ENCODE measurements around the gene WASF2.

Gene WASF2

DNA sequence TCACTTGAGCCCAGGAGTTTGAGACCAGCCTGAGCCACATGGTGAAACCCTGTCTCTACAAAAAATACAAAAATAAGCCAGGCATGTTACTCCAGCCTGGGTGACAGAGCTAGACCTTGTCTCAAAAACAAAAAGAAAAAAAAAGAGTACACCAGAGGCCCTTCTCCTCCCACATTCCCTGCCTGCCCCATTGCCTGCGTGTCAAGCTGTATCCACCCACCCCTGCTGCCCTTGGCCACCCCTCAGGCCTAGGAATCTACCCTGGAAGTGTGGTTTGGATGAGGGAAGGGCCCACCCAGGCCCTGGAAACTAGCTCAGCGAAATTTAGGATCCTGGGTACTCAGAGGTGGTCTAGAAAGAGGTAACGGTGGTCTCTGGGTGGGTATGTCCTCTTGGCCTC lies 25.7 kb upstream of the WASF2 start:
- no peak for DNase-seq (ENCODE audit: extremely low read depth, low read depth)
- TF ChIP-seq, protein P1, sequence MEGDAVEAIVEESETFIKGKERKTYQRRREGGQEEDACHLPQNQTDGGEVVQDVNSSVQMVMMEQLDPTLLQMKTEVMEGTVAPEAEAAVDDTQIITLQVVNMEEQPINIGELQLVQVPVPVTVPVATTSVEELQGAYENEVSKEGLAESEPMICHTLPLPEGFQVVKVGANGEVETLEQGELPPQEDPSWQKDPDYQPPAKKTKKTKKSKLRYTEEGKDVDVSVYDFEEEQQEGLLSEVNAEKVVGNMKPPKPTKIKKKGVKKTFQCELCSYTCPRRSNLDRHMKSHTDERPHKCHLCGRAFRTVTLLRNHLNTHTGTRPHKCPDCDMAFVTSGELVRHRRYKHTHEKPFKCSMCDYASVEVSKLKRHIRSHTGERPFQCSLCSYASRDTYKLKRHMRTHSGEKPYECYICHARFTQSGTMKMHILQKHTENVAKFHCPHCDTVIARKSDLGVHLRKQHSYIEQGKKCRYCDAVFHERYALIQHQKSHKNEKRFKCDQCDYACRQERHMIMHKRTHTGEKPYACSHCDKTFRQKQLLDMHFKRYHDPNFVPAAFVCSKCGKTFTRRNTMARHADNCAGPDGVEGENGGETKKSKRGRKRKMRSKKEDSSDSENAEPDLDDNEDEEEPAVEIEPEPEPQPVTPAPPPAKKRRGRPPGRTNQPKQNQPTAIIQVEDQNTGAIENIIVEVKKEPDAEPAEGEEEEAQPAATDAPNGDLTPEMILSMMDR (IDR thresholded peaks at IDR 0.05; ENCODE audit: low read depth, low read length, missing control alignments), result no peak
- no peak overlapping the region for H3K4me3 ChIP-seq (replicated peaks; ENCODE audit: low read depth, low read length)

DNA sequence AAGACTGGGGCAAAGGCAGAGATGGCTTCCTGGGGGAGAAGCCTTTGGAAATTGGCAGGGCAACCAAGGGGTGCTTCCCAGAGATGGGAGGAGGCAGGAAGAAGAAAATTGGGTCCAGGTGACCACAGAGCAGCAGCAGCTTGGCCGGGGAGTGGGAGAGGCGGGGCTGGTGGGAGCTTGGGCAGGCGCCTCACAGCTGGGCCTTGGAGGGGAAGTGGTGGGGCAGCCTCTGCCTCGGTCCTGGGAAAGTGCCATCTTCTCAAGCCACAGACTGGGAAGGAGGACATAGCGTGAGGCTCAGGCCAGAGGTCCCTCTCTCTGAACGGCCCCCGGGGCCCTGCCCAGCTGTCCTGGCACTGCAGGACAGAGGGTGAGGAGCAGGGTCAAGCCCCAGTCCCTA lies 24.0 kb upstream of the WASF2 start:
- no peak overlapping the region for H3K4me3 ChIP-seq (replicated peaks; ENCODE audit: low read depth, low read length)

DNA sequence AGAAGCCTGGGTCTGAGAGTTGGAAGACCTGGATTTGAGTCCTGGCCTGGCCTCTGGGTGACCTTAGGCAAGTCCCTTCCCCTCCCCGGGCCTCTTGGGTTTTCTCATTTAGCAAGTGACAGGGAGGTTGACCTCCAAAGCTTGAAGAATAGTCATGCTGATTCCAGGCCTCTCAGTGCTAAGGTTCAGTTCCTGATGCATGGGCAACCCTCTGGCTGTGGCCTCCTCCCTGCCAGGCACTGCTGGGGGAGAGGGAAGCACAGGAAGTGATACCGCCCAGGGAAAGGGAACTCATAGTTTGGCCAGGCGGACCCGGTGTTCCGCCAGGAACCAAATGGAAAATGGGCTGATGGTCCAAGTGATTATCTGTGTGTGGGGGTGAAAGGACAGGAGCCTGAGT lies 23.6 kb upstream of the WASF2 start:
- no peak overlapping the region for H3K4me3 ChIP-seq (replicated peaks; ENCODE audit: low read depth, low read length)
- no peak for DNase-seq (ENCODE audit: extremely low read depth, low read depth)
- TF ChIP-seq, protein P1 (IDR thresholded peaks at IDR 0.05; ENCODE audit: low read depth, low read length, missing control alignments), result no peak

More for the DNA sequence above, 24.0 kb upstream of the WASF2 start:
- DNase-seq (ENCODE audit: extremely low read depth, low read depth), result no peak
- TF ChIP-seq, protein P1 (IDR thresholded peaks at IDR 0.05; ENCODE audit: low read depth, low read length, missing control alignments), result no peak

DNA sequence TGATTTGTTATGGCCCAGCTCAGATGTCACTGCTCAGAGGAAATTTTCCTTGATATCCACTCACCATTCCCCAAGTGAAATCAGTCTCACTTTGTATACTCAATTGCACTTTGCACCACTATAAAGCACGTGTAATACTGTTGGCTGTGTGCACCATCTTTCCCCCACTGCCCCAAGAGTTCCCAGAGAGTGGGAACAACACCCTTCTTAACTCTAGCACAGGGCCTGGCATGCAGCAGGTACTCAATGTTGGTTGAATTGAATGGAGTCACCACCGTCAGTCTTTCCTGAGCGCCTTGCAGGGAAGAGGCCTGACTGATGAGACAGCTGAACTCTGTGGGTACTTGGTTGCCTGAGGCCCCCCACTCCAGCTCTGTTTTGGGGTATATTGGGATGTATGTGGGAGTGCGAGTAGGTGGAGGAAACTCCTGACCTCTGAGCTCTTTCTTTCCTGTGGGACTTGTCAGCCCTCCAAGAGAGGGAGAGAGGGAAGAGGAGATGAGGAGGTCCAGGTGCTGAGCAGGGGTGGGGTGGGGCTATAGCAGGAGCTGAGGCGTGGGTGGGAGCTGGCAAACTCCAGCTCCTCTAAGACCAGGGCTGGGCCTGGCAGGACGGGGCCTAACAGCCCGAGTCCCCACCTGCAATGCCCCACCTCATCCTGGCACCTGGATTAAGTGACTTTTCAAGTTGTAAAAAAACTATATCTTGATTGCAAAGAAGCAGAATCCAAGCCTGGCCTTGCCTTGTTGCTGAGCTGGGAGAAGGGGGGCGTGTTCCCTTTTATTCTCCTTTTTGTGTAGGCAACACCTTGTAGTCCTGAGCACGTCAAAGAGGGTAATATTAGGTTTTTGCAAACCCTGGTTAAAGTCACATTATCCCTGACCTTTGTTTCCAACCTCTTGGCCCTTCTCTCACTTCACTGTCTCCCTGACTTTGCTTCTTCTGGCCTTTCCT lies 19.4 kb upstream of the WASF2 start:
- no peak for DNase-seq (ENCODE audit: extremely low read depth, low read depth)
- TF ChIP-seq, protein P1 (IDR thresholded peaks at IDR 0.05; ENCODE audit: low read depth, low read length, missing control alignments), result no peak
- H3K4me3 ChIP-seq (replicated peaks; ENCODE audit: low read depth, low read length), result no peak overlapping the region

DNA sequence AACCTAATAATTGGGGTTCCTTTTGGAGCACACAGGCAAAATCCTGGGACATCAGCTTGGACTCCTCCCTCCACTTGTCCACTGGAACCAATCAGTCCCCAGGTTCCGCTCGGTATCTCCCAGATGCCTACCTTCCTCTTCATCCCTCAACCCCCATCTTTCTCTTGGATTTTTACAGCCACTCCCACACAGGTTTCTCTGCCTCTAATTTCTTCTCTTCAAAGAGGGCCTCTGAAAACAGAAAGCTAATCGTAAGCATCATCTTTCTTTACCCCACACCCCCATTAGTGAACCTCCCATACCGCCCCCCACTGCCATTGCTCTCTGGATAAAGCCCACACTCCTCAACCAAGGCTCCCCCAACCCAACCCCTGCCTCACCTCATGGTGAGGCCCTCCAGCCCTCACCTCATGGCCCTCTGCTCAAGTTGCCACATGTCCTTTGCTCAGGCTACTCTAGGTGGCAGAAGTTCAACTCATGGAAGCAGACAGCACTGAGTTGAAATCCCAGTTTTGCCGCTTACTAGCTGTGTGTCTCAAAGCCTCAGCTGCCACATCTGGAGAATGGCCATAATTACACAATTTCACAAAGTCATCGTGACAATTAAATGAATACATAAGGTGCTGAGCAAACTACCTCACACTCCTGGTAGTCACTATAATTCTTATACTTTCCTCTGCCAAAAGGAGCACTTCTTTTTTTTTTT lies 18.1 kb upstream of the WASF2 start:
- DNase-seq (ENCODE audit: extremely low read depth, low read depth), result no peak
- no peak overlapping the region for H3K4me3 ChIP-seq (replicated peaks; ENCODE audit: low read depth, low read length)
- TF ChIP-seq, protein P1 (IDR thresholded peaks at IDR 0.05; ENCODE audit: low read depth, low read length, missing control alignments), result peak; percentile 9

DNA sequence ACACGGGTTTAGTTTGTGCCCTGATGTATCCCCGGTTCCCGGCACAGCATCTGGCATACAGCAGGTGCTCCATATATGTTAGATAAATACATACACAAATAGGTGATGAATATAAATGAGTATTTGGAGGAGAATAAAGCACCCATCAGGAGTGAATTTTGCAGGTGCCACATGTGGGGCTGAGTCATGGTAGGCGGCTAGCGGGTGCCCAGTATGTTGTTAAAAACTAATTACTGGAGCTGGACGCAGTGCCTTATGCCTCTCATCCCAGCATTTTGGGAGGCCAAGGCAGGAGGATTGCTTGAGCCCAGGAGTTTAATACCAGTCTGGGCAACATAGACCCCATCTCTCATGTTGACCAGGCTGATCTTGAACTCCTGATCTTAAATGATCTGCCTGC lies 16.7 kb upstream of the WASF2 start:
- H3K4me3 ChIP-seq (replicated peaks; ENCODE audit: low read depth, low read length), result no peak overlapping the region
- TF ChIP-seq, protein P1 (IDR thresholded peaks at IDR 0.05; ENCODE audit: low read depth, low read length, missing control alignments), result no peak
- no peak for DNase-seq (ENCODE audit: extremely low read depth, low read depth)
